ENCODE measurements around the gene RPRD2. TPM values are rescaled to one million over a fixed set of nuclear protein-coding genes. Genes with fewer than 3 reads are reported as not detected.
A peak's percentile ranks its signal among the peaks of the same experiment; 100 is the strongest.

Gene RPRD2
- total RNA-seq, 2 donors from 2014 or later: 20.6 to 31.4 TPM

GRCh38 chr1:150420560-150421265, 56.8 kb downstream of the RPRD2 start:
- DNase-seq (ENCODE audit: low spot score): peak; percentile 9
- intact Hi-C loops (cut with DNase I): no loop called here
- H3K27ac ChIP-seq: no peak overlapping the region

GRCh38 chr1:150422541-150422940, 58.6 kb downstream of the RPRD2 start:
- H3K4me1 ChIP-seq (replicated peaks): no peaks in the 10 kb centered on the region
- TF ChIP-seq POLR2AphosphoS5 (IDR thresholded peaks at IDR 0.05): no peak
- TF ChIP-seq CTCF (IDR thresholded peaks at IDR 0.05): no peak
- TF ChIP-seq POLR2A (IDR thresholded peaks at IDR 0.05): no peak
- 86% methylated on average over 2 of the region's 2 CpGs for WGBS
- H3K4me3 ChIP-seq: no peak overlapping the region
- H3K27me3 ChIP-seq (replicated peaks; ENCODE audit: insufficient read depth): no peaks in the 10 kb centered on the region
- H3K36me3 ChIP-seq: no peaks in the 10 kb centered on the region
- intact Hi-C loops (cut with DNase I): no loop called here
- H3K9me3 ChIP-seq: no peaks in the 10 kb centered on the region
- no peak overlapping the region for H3K27ac ChIP-seq
- DNase-seq (ENCODE audit: low spot score): no peak

More at GRCh38 chr1:150420560-150421265, 56.8 kb downstream of the RPRD2 start:
- Histone ChIP-seq H3K9me3 (no peaks in the 10 kb centered on the region), H3K36me3 (no peaks in the 10 kb centered on the region), H3K27me3 (replicated peaks; ENCODE audit: insufficient read depth) (no peaks in the 10 kb centered on the region), H3K4me1 (replicated peaks) (no peaks in the 10 kb centered on the region), H3K4me3 (no peak overlapping the region)
- 81% methylated on average over 5 of the region's 5 CpGs for WGBS
- no peak for TF ChIP-seq CTCF (IDR thresholded peaks at IDR 0.05)
- no peak for TF ChIP-seq POLR2AphosphoS5 (IDR thresholded peaks at IDR 0.05)
- TF ChIP-seq POLR2A (IDR thresholded peaks at IDR 0.05): no peak

- TF ChIP-seq POLR2A (IDR thresholded peaks at IDR 0.05) (no peak), CTCF (IDR thresholded peaks at IDR 0.05) (peak in 1 of 4 experiments; percentile 17), POLR2AphosphoS5 (IDR thresholded peaks at IDR 0.05) (no peak)
- Histone ChIP-seq H3K27ac (no peak overlapping the region), H3K4me1 (replicated peaks) (no peaks in the 10 kb centered on the region), H3K27me3 (replicated peaks; ENCODE audit: insufficient read depth) (no peaks in the 10 kb centered on the region), H3K36me3 (no peaks in the 10 kb centered on the region), H3K4me3 (no peak overlapping the region), H3K9me3 (no peaks in the 10 kb centered on the region)
- WGBS: 70% methylated on average over 3 of the region's 3 CpGs
- intact Hi-C loops (cut with DNase I): no loop called here
- no peak for DNase-seq (ENCODE audit: low spot score)
Measured at GRCh38 chr1:150429805-150430204, 65.9 kb downstream of the RPRD2 start.

GRCh38 chr1:150441121-150441520, 77.2 kb downstream of the RPRD2 start:
- no peak for DNase-seq (ENCODE audit: low spot score)
- intact Hi-C loops (cut with DNase I): no loop called here
- WGBS: 94% methylated on average over 2 of the region's 2 CpGs

More at GRCh38 chr1:150441121-150441520, 77.2 kb downstream of the RPRD2 start:
- Histone ChIP-seq H3K27me3 (replicated peaks; ENCODE audit: insufficient read depth) (no peaks in the 10 kb centered on the region), H3K36me3 (no peaks in the 10 kb centered on the region), H3K27ac (no peak overlapping the region), H3K4me1 (replicated peaks) (no peaks in the 10 kb centered on the region), H3K4me3 (no peak overlapping the region), H3K9me3 (no peaks in the 10 kb centered on the region)
- TF ChIP-seq CTCF (IDR thresholded peaks at IDR 0.05): no peak
- no peak for TF ChIP-seq POLR2AphosphoS5 (IDR thresholded peaks at IDR 0.05)
- no peak for TF ChIP-seq POLR2A (IDR thresholded peaks at IDR 0.05)
